HepG2 (cell line): Measurements from ENCODE around the gene SECTM1. TPM values are rescaled to one million over a fixed set of nuclear protein-coding genes. Genes with fewer than 3 reads are reported as not detected.

Experiments used
- ARNT ChIP-seq: fragments of 450-650 bp; IDR thresholded peaks from 2 replicates; pipeline ENCODE4 v1.6.1; 2017
- ATAD3A ChIP-seq: sonication (generic); formaldehyde crosslinking; IDR thresholded peaks from 2 replicates; pipeline ENCODE4 v1.4.0; 2020; ENCODE audit warnings: missing genetic modification reagents
- BORCS8-MEF2B ChIP-seq: sonication (generic); formaldehyde crosslinking; IDR thresholded peaks from 2 replicates; pipeline ENCODE4 v1.8.0; 2022; ENCODE audit warnings: mild to moderate bottlenecking, missing genetic modification reagents
- CCDC6 ChIP-seq: sonication (generic); formaldehyde crosslinking; IDR thresholded peaks from 2 replicates; pipeline ENCODE4 v1.8.1; 2022; ENCODE audit warnings: mild to moderate bottlenecking, missing genetic modification reagents, moderate library complexity
- ETV5 ChIP-seq: IDR thresholded peaks from 2 replicates; pipeline ENCODE4 v1.6.1; 2018; ENCODE audit warnings: missing biosample characterization, missing genetic modification reagents, inconsistent platforms, borderline replicate concordance
- FIP1L1 ChIP-seq: fragments of 200-400 bp; formaldehyde crosslinking; IDR thresholded peaks from 2 replicates; pipeline ENCODE4 v1.6.1; 2018; ENCODE audit warnings: low read depth, mild to moderate bottlenecking, low read length, moderate library complexity, borderline replicate concordance; ENCODE audit not compliant: insufficient read depth
- HNF4A ChIP-seq: sonication (generic); formaldehyde crosslinking; IDR thresholded peaks from 2 replicates; pipeline ENCODE4 v1.4.0; 2020; ENCODE audit warnings: missing genetic modification reagents
- HNRNPK ChIP-seq: fragments of 200-400 bp; formaldehyde crosslinking; IDR thresholded peaks from 2 replicates; pipeline ENCODE4 v1.6.1; 2018; ENCODE audit warnings: low read length, low read depth, moderate library complexity, mild to moderate bottlenecking; ENCODE audit not compliant: poor library complexity, severe bottlenecking
- KLF11 ChIP-seq: IDR thresholded peaks from 2 replicates; pipeline ENCODE4 v1.6.1; 2016; ENCODE audit warnings: missing compliant biosample characterization
- NPAS2 ChIP-seq: sonication (generic); formaldehyde crosslinking; IDR thresholded peaks from 2 replicates; pipeline ENCODE4 v1.8.0; 2022; ENCODE audit warnings: mild to moderate bottlenecking, missing genetic modification reagents, borderline replicate concordance
- PAX8 ChIP-seq: sonication (generic); formaldehyde crosslinking; IDR thresholded peaks from 2 replicates; pipeline ENCODE4 v1.8.0; 2022; ENCODE audit warnings: mild to moderate bottlenecking, missing genetic modification reagents, borderline replicate concordance
- PRDM4 ChIP-seq: sonication (generic); formaldehyde crosslinking; IDR thresholded peaks from 2 replicates; pipeline ENCODE4 v1.9.0; 2021; ENCODE audit warnings: missing genetic modification reagents, borderline replicate concordance
- TBX3 ChIP-seq: fragments of 450-650 bp; IDR thresholded peaks from 2 replicates; pipeline ENCODE4 v1.6.1; 2017; ENCODE audit warnings: antibody characterized with exemption, mild to moderate bottlenecking, inconsistent platforms, borderline replicate concordance
- TOPORS ChIP-seq: sonication (generic); formaldehyde crosslinking; IDR thresholded peaks from 2 replicates; pipeline ENCODE4 v1.8.0; 2023; ENCODE audit warnings: mild to moderate bottlenecking, missing genetic modification reagents
- ZFP37 ChIP-seq: sonication (generic); formaldehyde crosslinking; IDR thresholded peaks from 2 replicates; pipeline ENCODE4 v1.4.0; 2020; ENCODE audit warnings: missing genetic modification reagents, borderline replicate concordance
- ZNF317 ChIP-seq: sonication (generic); formaldehyde crosslinking; IDR thresholded peaks from 2 replicates; pipeline ENCODE4 v1.5.0; 2020; ENCODE audit warnings: mild to moderate bottlenecking, missing genetic modification reagents
- ZNF430 ChIP-seq: sonication (generic); formaldehyde crosslinking; IDR thresholded peaks from 2 replicates; pipeline ENCODE4 v1.9.0; 2021; ENCODE audit warnings: mild to moderate bottlenecking, missing genetic modification reagents
- ZNF530 ChIP-seq: sonication (generic); formaldehyde crosslinking; IDR thresholded peaks from 2 replicates; pipeline ENCODE4 v1.5.0; 2020; ENCODE audit warnings: low read depth, mild to moderate bottlenecking, missing genetic modification reagents
- ZNF597 ChIP-seq: sonication (generic); formaldehyde crosslinking; IDR thresholded peaks from 2 replicates; pipeline ENCODE4 v1.5.0; 2020; ENCODE audit warnings: missing genetic modification reagents
- polyA plus RNA-seq, 8 experiments: library from polyadenylated mRNA; depleted of rRNA in 3 of 8; stranded (reverse) in 7 of 8; unstranded in 1 of 8; fragments of >200 nt; fragmentation: Illumina TruSeq in 4 of 8; extraction: Trizol in 4 of 8; gene quantifications; 2 replicates each; pipeline versions ENCODE4 v1.2.1 to v1.2.3, GENCODE V29; 2011 to 2016; ENCODE audit warnings: low read depth in 4 of 8, missing spikeins in 1 of 8, mixed read lengths in 1 of 8; ENCODE audit not compliant: insufficient read depth in 1 of 8
- total RNA-seq, 5 experiments: library from RNA; depleted of rRNA; stranded (reverse); fragments of >200 nt; fragmentation: Illumina TruSeq; extraction: Trizol; gene quantifications; 2 replicates each; pipeline ENCODE4 v1.2.3, GENCODE V29; 2016; ENCODE audit warnings: low read depth in 1 of 5
- TF ChIP-seq, protein P1 (sequence below): sonication (generic); formaldehyde crosslinking; IDR thresholded peaks from 2 replicates; pipeline ENCODE4 v1.4.0; 2020; ENCODE audit warnings: missing genetic modification reagents, borderline replicate concordance
- TF ChIP-seq, protein P2 (sequence below): sonication (generic); formaldehyde crosslinking; conservative IDR thresholded peaks from 2 replicates; pipeline ENCODE4 v1.4.0; 2020; ENCODE audit warnings: missing genetic modification reagents

SECTM1 gene
- total and polyA plus RNA-seq, 2 of the 13 experiments (the other 11 are each of a cell fraction or from before 2014, with no cell fraction given): 3.5 to 5.3 TPM

DNA sequence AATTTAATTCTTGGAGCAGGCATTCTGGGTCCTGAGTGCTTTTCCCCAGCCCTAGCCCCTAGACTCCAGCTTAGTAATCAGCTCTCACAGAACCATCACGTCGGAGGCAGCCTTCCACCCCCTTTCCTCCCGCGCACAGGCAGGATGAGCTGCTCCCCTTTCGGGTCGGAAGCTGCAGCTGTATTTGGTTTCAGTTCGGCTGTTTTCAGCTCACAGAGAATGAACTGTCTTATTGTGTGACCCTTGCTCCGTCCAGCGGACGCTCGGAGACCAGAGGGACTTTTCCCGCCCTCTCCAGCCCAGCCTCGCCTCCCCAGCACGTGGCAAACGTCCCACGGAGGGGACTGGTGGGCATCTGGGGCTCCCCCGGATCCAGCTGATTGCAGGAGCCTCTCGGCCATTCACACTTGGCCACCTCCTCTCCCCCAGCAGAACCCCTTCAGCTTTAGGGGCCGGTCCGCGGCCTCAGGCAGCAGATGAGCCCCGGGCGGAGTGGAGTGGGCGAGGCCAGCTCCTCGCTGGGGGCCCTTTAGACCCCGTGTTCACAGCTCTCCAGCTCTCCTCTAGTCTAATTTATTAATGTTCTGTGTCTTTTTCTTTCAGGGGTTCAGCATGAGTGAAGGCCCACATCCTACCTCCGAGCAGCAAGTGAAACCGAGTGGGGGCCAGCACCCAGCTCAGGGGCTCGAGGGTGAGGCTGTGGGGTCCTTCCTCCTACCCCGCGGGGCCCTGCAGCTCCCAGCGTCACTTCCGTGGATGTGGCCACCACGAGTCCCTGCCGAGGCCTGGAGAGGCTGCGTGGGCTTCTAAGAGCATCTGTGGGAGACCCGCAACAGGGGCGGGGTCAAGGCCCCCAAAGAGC lies 37.1 kb upstream of the SECTM1 start (continued):
- TF ChIP-seq HNRNPK (no peak), ARNT (no peak), ETV5 (CRISPR knock-in tag) (peak; percentile 46; the same call in 1 of the 2 replicates), FIP1L1 (no peak), PAX8 (CRISPR knock-in tag) (no peak), ZFP37 (CRISPR knock-in tag) (peak; percentile 98), HNF4A (CRISPR knock-in tag) (peak; percentile 89), ZNF430 (CRISPR knock-in tag) (peak; percentile 96), ZNF530 (CRISPR knock-in tag) (no peak), BORCS8-MEF2B (CRISPR knock-in tag) (peak; percentile 98), TOPORS (CRISPR knock-in tag) (peak; percentile 87), ZNF597 (CRISPR knock-in tag) (no peak), NPAS2 (no peak), ATAD3A (CRISPR knock-in tag) (no peak), PRDM4 (CRISPR knock-in tag) (no peak), CCDC6 (CRISPR knock-in tag) (peak; percentile 68; the same call in 1 of the 2 replicates), ZNF317 (peak; percentile 80), KLF11 (CRISPR knock-in tag) (peak; percentile 82), TBX3 (no peak)
- TF ChIP-seq, protein P1, sequence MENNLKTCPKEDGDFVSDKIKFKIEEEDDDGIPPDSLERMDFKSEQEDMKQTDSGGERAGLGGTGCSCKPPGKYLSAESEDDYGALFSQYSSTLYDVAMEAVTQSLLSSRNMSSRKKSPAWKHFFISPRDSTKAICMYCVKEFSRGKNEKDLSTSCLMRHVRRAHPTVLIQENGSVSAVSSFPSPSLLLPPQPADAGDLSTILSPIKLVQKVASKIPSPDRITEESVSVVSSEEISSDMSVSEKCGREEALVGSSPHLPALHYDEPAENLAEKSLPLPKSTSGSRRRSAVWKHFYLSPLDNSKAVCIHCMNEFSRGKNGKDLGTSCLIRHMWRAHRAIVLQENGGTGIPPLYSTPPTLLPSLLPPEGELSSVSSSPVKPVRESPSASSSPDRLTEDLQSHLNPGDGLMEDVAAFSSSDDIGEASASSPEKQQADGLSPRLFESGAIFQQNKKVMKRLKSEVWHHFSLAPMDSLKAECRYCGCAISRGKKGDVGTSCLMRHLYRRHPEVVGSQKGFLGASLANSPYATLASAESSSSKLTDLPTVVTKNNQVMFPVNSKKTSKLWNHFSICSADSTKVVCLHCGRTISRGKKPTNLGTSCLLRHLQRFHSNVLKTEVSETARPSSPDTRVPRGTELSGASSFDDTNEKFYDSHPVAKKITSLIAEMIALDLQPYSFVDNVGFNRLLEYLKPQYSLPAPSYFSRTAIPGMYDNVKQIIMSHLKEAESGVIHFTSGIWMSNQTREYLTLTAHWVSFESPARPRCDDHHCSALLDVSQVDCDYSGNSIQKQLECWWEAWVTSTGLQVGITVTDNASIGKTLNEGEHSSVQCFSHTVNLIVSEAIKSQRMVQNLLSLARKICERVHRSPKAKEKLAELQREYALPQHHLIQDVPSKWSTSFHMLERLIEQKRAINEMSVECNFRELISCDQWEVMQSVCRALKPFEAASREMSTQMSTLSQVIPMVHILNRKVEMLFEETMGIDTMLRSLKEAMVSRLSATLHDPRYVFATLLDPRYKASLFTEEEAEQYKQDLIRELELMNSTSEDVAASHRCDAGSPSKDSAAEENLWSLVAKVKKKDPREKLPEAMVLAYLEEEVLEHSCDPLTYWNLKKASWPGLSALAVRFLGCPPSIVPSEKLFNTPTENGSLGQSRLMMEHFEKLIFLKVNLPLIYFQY (CRISPR knock-in tag): peak; percentile 82
- TF ChIP-seq, protein P2, sequence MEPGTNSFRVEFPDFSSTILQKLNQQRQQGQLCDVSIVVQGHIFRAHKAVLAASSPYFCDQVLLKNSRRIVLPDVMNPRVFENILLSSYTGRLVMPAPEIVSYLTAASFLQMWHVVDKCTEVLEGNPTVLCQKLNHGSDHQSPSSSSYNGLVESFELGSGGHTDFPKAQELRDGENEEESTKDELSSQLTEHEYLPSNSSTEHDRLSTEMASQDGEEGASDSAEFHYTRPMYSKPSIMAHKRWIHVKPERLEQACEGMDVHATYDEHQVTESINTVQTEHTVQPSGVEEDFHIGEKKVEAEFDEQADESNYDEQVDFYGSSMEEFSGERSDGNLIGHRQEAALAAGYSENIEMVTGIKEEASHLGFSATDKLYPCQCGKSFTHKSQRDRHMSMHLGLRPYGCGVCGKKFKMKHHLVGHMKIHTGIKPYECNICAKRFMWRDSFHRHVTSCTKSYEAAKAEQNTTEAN (CRISPR knock-in tag): peak; percentile 92
